HepG2 (cell line): ENCODE data around the gene RANBP6. TPM values are rescaled to one million over a fixed set of nuclear protein-coding genes. Genes with fewer than 3 reads are reported as not detected.

Experiments
- GLI4 ChIP-seq: sonication (generic); formaldehyde crosslinking; IDR thresholded peaks from 2 replicates; pipeline ENCODE4 v1.5.1; 2020; ENCODE audit warnings: missing genetic modification reagents, mild to moderate bottlenecking, moderate library complexity, borderline replicate concordance
- KLF12 ChIP-seq: sonication (generic); formaldehyde crosslinking; IDR thresholded peaks from 2 replicates; pipeline ENCODE4 v1.4.0; 2020; ENCODE audit warnings: missing genetic modification reagents, borderline replicate concordance
- MAFF ChIP-seq: IDR thresholded peaks from 2 replicates; pipeline ENCODE4 v1.6.1; 2011; ENCODE audit warnings: low read depth, low read length, improper control_type of control experiment
- MYC ChIP-seq: sonication (generic); formaldehyde crosslinking; IDR thresholded peaks from 2 replicates; pipeline ENCODE4 v1.9.0; 2021; ENCODE audit warnings: missing genetic modification reagents, borderline replicate concordance
- PHF5A ChIP-seq: IDR thresholded peaks from one replicate; pipeline ENCODE4 v1.6.1; 2018; ENCODE audit warnings: low read depth, missing genetic modification reagents; ENCODE audit not compliant: unreplicated experiment
- PTBP1 ChIP-seq: fragments of 200-400 bp; formaldehyde crosslinking; IDR thresholded peaks from 2 replicates; pipeline ENCODE4 v1.6.1; 2018; ENCODE audit warnings: low read length, low read depth; ENCODE audit not compliant: poor library complexity, severe bottlenecking
- SIN3A ChIP-seq: IDR thresholded peaks from 2 replicates; pipeline ENCODE4 v1.6.1; 2011; ENCODE audit warnings: low read depth, mild to moderate bottlenecking, control low read depth, low read length, borderline replicate concordance
- SOX6 ChIP-seq, 2 experiments: fragments of 450-650 bp in 1 of 2; sonication (generic) in 1 of 2; formaldehyde crosslinking in 1 of 2; IDR thresholded peaks; 2 replicates each; pipeline versions ENCODE4 v1.4.0 to v1.6.1; 2017 to 2020; ENCODE audit warnings: antibody characterized with exemption in 1 of 2, mild to moderate bottlenecking in 1 of 2, missing genetic modification reagents in 1 of 2
- STAG1 ChIP-seq: sonication (generic); formaldehyde crosslinking; IDR thresholded peaks from 2 replicates; pipeline ENCODE4 v1.4.0; 2020; ENCODE audit warnings: missing genetic modification reagents
- ZKSCAN5 ChIP-seq: sonication (generic); formaldehyde crosslinking; IDR thresholded peaks from 2 replicates; pipeline ENCODE4 v1.5.1; 2020; ENCODE audit warnings: mild to moderate bottlenecking, missing genetic modification reagents
- ZNF160 ChIP-seq: sonication (generic); formaldehyde crosslinking; IDR thresholded peaks from 2 replicates; pipeline ENCODE4 v1.8.0; 2022; ENCODE audit warnings: mild to moderate bottlenecking, inconsistent platforms, missing genetic modification reagents
- ZNF350 ChIP-seq: sonication (generic); formaldehyde crosslinking; IDR thresholded peaks from 2 replicates; pipeline ENCODE4 v1.4.0; 2020; ENCODE audit warnings: mild to moderate bottlenecking, low read depth, missing genetic modification reagents, borderline replicate concordance
- ZNF510 ChIP-seq: sonication (generic); formaldehyde crosslinking; IDR thresholded peaks from 2 replicates; pipeline ENCODE4 v1.4.0; 2020; ENCODE audit warnings: low read depth, mild to moderate bottlenecking, missing genetic modification reagents
- ZNF570 ChIP-seq: sonication (generic); formaldehyde crosslinking; IDR thresholded peaks from 2 replicates; pipeline ENCODE4 v1.4.0; 2020; ENCODE audit warnings: mild to moderate bottlenecking, missing genetic modification reagents, borderline replicate concordance
- ZNF598 ChIP-seq: sonication (generic); formaldehyde crosslinking; IDR thresholded peaks from 2 replicates; pipeline ENCODE4 v1.5.1; 2020; ENCODE audit warnings: mild to moderate bottlenecking, missing genetic modification reagents, borderline replicate concordance
- ZNF788 ChIP-seq: sonication (generic); formaldehyde crosslinking; IDR thresholded peaks from 2 replicates; pipeline ENCODE4 v1.5.0; 2020; ENCODE audit warnings: mild to moderate bottlenecking, missing genetic modification reagents, borderline replicate concordance
- polyA plus RNA-seq, 8 experiments: library from polyadenylated mRNA; depleted of rRNA in 3 of 8; stranded (reverse) in 7 of 8; unstranded in 1 of 8; fragments of >200 nt; fragmentation: Illumina TruSeq in 4 of 8; extraction: Trizol in 4 of 8; gene quantifications; 2 replicates each; pipeline versions ENCODE4 v1.2.1 to v1.2.3, GENCODE V29; 2011 to 2016; ENCODE audit warnings: low read depth in 4 of 8, missing spikeins in 1 of 8, mixed read lengths in 1 of 8; ENCODE audit not compliant: insufficient read depth in 1 of 8
- total RNA-seq, 5 experiments: library from RNA; depleted of rRNA; stranded (reverse); fragments of >200 nt; fragmentation: Illumina TruSeq; extraction: Trizol; gene quantifications; 2 replicates each; pipeline ENCODE4 v1.2.3, GENCODE V29; 2016; ENCODE audit warnings: low read depth in 1 of 5
- TF ChIP-seq, protein P1 (sequence below): sonication (generic); formaldehyde crosslinking; IDR thresholded peaks from 2 replicates; pipeline ENCODE4 v1.5.0; 2020; ENCODE audit warnings: missing genetic modification reagents
- TF ChIP-seq, protein P2 (sequence below): sonication (generic); formaldehyde crosslinking; IDR thresholded peaks from 2 replicates; pipeline ENCODE4 v1.5.0; 2020; ENCODE audit warnings: mild to moderate bottlenecking, missing genetic modification reagents, borderline replicate concordance

Gene RANBP6
- total and polyA plus RNA-seq, 2 of the 13 experiments (the other 11 are each of a cell fraction or from before 2014, with no cell fraction given): 7.5 to 26.0 TPM

DNA sequence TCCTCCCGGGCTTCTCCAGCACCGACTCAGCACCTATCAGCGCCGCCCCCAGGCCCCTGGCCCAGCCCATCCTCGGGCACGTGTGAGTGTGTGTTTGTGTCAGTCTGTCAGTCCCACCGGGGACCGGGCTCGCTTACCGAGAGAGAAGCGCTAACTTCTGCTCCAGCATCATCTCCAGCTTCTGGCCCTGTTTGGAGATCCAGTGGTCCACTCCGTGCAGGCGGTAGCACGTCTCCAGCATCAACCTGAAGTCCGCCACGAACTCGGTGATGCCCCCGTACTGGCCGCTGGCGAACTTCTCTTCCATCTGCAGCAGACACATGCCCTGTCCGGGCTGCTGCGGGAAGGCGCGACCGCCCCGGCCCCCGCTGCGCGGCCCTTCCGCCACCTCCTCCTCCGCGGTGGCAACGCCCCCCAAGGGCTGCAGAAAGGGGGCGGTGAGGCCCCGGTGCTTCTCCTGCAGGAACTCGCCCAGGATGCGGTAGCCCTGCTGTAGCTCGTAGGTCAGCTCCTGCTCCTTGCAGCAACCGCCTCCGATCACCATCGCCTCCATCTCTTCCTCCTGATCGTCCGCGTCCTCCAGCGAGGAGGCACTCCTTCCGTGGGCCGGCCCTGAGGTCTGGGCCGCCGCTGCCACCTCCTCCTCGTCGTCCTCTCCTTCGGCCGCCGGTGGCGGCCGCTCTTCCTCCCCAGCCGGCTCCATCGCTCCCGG is 8.2 kb downstream of the RANBP6 start (continued):
- TF ChIP-seq, protein P1, sequence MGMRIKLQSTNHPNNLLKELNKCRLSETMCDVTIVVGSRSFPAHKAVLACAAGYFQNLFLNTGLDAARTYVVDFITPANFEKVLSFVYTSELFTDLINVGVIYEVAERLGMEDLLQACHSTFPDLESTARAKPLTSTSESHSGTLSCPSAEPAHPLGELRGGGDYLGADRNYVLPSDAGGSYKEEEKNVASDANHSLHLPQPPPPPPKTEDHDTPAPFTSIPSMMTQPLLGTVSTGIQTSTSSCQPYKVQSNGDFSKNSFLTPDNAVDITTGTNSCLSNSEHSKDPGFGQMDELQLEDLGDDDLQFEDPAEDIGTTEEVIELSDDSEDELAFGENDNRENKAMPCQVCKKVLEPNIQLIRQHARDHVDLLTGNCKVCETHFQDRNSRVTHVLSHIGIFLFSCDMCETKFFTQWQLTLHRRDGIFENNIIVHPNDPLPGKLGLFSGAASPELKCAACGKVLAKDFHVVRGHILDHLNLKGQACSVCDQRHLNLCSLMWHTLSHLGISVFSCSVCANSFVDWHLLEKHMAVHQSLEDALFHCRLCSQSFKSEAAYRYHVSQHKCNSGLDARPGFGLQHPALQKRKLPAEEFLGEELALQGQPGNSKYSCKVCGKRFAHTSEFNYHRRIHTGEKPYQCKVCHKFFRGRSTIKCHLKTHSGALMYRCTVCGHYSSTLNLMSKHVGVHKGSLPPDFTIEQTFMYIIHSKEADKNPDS: no peak
- no peak for TF ChIP-seq SOX6 (IDR thresholded peaks at IDR 0.05)
- 0 out of 2 replicates have a peak, but pooled peaks have one; percentile 20 for TF ChIP-seq SOX6 (CRISPR knock-in tag; IDR thresholded peaks at IDR 0.05)
- 0 out of 2 replicates have a peak, but pooled peaks have one; percentile 78 for TF ChIP-seq SIN3A
- no peak for TF ChIP-seq ZNF570 (CRISPR knock-in tag)
- TF ChIP-seq, protein P2, sequence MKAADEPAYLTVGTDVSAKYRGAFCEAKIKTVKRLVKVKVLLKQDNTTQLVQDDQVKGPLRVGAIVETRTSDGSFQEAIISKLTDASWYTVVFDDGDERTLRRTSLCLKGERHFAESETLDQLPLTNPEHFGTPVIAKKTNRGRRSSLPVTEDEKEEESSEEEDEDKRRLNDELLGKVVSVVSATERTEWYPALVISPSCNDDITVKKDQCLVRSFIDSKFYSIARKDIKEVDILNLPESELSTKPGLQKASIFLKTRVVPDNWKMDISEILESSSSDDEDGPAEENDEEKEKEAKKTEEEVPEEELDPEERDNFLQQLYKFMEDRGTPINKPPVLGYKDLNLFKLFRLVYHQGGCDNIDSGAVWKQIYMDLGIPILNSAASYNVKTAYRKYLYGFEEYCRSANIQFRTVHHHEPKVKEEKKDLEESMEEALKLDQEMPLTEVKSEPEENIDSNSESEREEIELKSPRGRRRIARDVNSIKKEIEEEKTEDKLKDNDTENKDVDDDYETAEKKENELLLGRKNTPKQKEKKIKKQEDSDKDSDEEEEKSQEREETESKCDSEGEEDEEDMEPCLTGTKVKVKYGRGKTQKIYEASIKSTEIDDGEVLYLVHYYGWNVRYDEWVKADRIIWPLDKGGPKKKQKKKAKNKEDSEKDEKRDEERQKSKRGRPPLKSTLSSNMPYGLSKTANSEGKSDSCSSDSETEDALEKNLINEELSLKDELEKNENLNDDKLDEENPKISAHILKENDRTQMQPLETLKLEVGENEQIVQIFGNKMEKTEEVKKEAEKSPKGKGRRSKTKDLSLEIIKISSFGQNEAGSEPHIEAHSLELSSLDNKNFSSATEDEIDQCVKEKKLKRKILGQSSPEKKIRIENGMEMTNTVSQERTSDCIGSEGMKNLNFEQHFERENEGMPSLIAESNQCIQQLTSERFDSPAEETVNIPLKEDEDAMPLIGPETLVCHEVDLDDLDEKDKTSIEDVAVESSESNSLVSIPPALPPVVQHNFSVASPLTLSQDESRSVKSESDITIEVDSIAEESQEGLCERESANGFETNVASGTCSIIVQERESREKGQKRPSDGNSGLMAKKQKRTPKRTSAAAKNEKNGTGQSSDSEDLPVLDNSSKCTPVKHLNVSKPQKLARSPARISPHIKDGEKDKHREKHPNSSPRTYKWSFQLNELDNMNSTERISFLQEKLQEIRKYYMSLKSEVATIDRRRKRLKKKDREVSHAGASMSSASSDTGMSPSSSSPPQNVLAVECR (CRISPR knock-in tag): peak; percentile 93
- TF ChIP-seq ZKSCAN5: 0 out of 2 replicates have a peak, but pooled peaks have one; percentile 35
- TF ChIP-seq ZNF160: 0 out of 2 replicates have a peak, but pooled peaks have one; percentile 30
- peak; percentile 73 for TF ChIP-seq ZNF350 (CRISPR knock-in tag)
- TF ChIP-seq ZNF788: peak; percentile 65; the same call in 1 of the 2 replicates
- TF ChIP-seq MYC (CRISPR knock-in tag): peak; percentile 59; the same call in 1 of the 2 replicates
- TF ChIP-seq GLI4 (CRISPR knock-in tag): 0 out of 2 replicates have a peak, but pooled peaks have one; percentile 18
- no peak for TF ChIP-seq PHF5A (CRISPR knock-in tag)
- no peak for TF ChIP-seq STAG1 (CRISPR knock-in tag)
- TF ChIP-seq MAFF: no peak
- TF ChIP-seq ZNF598 (CRISPR knock-in tag): peak; percentile 73; the same call in 1 of the 2 replicates
- peak; percentile 44 for TF ChIP-seq PTBP1
- 0 out of 2 replicates have a peak, but pooled peaks have one; percentile 42 for TF ChIP-seq ZNF510 (CRISPR knock-in tag)
- peak; percentile 73; the same call in 1 of the 2 replicates for TF ChIP-seq KLF12 (CRISPR knock-in tag)
